Measurements from ENCODE around the gene SYTL5. TPM values are rescaled to one million over a fixed set of nuclear protein-coding genes. Genes with fewer than 3 reads are reported as not detected.

SYTL5 gene
- total RNA-seq, 6 experiments from 2014 or later: 0.10 to 0.21 (median 0.16) TPM

DNA sequence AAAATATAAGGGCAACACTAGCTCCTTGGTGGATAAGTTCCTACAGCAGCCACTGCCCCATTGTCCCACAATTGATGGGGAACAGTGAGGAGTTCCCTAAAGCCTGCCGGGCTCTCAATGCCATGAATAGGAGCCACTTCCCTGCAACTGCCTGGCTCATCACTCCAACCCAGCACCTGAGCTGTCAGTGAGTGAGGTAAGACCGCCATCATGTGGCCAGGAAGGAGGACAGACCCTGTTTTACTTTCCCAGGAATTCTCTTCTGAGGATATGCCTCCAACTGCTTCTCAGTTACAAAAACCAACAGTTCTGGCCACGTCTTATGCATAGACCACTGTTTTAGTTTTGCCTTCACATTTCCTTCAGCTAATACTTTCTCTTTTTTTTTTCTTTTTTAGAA is 168.8 kb downstream of the SYTL5 start:
- Mint-ChIP-seq H3K4me1 (ENCODE audit: low read depth) (peaks cover 6% of the 10 kb centered on the region; the same call in 1 of the 2 replicates), H3K36me3 (ENCODE audit: low read depth) (no peaks in the 10 kb centered on the region), H3K9me3 (no peaks in the 10 kb centered on the region), H3K27ac (no peak overlapping the region), H3K4me3 (no peak overlapping the region), H3K27me3 (ENCODE audit: insufficient read depth) (peaks cover 9% of the 10 kb centered on the region; the same call in 1 of the 2 replicates)
- TF ChIP-seq, protein P1, sequence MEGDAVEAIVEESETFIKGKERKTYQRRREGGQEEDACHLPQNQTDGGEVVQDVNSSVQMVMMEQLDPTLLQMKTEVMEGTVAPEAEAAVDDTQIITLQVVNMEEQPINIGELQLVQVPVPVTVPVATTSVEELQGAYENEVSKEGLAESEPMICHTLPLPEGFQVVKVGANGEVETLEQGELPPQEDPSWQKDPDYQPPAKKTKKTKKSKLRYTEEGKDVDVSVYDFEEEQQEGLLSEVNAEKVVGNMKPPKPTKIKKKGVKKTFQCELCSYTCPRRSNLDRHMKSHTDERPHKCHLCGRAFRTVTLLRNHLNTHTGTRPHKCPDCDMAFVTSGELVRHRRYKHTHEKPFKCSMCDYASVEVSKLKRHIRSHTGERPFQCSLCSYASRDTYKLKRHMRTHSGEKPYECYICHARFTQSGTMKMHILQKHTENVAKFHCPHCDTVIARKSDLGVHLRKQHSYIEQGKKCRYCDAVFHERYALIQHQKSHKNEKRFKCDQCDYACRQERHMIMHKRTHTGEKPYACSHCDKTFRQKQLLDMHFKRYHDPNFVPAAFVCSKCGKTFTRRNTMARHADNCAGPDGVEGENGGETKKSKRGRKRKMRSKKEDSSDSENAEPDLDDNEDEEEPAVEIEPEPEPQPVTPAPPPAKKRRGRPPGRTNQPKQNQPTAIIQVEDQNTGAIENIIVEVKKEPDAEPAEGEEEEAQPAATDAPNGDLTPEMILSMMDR (IDR thresholded peaks at IDR 0.05): peak; percentile 65
- peak; percentile 13 for DNase-seq

DNA sequence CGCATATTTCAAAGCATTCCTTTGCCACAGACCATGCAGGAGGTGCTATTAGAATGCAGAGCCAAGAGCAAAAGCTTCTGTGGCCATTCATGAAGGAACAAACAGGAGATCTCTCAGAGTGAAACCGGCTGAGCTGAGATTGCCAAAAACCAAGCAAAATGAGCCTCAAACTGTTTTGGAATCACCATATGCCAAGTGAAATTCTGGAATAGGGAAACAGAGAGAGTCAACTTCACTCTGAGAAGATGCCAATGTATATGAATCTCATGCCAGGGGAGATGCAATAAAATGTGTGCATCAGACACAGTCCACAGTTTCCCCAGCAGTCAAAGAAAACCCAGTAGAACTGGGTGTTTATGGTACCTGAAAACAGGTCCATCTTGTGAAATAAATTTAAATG is 172.0 kb downstream of the SYTL5 start:
- Mint-ChIP-seq H3K27me3 (ENCODE audit: insufficient read depth) (peaks cover 10% of the 10 kb centered on the region; the same call in 1 of the 2 replicates), H3K4me1 (ENCODE audit: low read depth) (peaks cover 2% of the 10 kb centered on the region; the same call in 1 of the 2 replicates), H3K27ac (no peak overlapping the region), H3K9me3 (no peaks in the 10 kb centered on the region), H3K4me3 (no peak overlapping the region), H3K36me3 (ENCODE audit: low read depth) (no peaks in the 10 kb centered on the region)
- TF ChIP-seq, protein P1 (IDR thresholded peaks at IDR 0.05): no peak
- DNase-seq: no peak

Small RNA genes lying within 50 kb of the gene (microRNA-seq; reads per million reads assigned to microRNA genes)
- not detected for gene MIR548AJ2

Other genes with a start within 250 kb of the SYTL5 start
- not detected for gene CYBB, start 226.5 kb upstream of the SYTL5 start, total RNA-seq (2021; fragmentation: NEBNext Ultra II Directional; extraction: Animal tissue kit (Norgen Biotek cat#: 25700))
- 10 to 100 TPM; 24.9 to 37.3 (median 35.0) TPM for gene DYNLT3, start 159.0 kb upstream of the SYTL5 start, total RNA-seq (2021; fragmentation: NEBNext Ultra II Directional; extraction: Animal tissue kit (Norgen Biotek cat#: 25700))
- 10 to 100 TPM; 10.6 to 47.2 (median 42.4) TPM for gene SRPX, start 214.3 kb downstream of the SYTL5 start, total RNA-seq (2021; fragmentation: NEBNext Ultra II Directional; extraction: Animal tissue kit (Norgen Biotek cat#: 25700))